Chondrocyte (in vitro differentiated cells): ENCODE results near the gene SLFN11. TPM values are rescaled to one million over a fixed set of nuclear protein-coding genes. Genes with fewer than 3 reads are reported as not detected.

Source experiments
- DNase-seq: peaks from one replicate; pipeline ENCODE4 v3.0.0; 2021; ENCODE audit warnings: mixed read lengths, low spot score
- H3K27ac Mint-ChIP-seq: one replicate; pipeline ENCODE4 v1.8.0; 2021; ENCODE audit warnings: mild to moderate bottlenecking, moderate library complexity, mixed read lengths; ENCODE audit not compliant: unreplicated experiment
- H3K27me3 Mint-ChIP-seq: 2 replicates; pipeline ENCODE4 v1.8.0; 2021; ENCODE audit warnings: low read depth, mixed read lengths
- H3K36me3 Mint-ChIP-seq: 2 replicates; pipeline ENCODE4 v1.8.0; 2021; ENCODE audit warnings: low read depth, mixed read lengths
- H3K4me1 Mint-ChIP-seq: 2 replicates; pipeline ENCODE4 v1.8.0; 2021; ENCODE audit warnings: low read depth, mild to moderate bottlenecking, mixed read lengths
- H3K4me3 Mint-ChIP-seq: one replicate; pipeline ENCODE4 v1.8.0; 2021; ENCODE audit warnings: mild to moderate bottlenecking, moderate library complexity, mixed read lengths; ENCODE audit not compliant: unreplicated experiment
- H3K9me3 Mint-ChIP-seq: 2 replicates; pipeline ENCODE4 v1.8.0; 2021; ENCODE audit warnings: low read depth, mixed read lengths
- total RNA-seq: library from RNA; stranded (reverse); gene quantifications from 3 replicates; pipeline ENCODE4 v1.2.1, GENCODE V29; 2021
- TF ChIP-seq, protein P1 (sequence below): fragments of 200-600 bp; sonication (generic); IDR thresholded peaks from 2 replicates; pipeline ENCODE4 v1.5.0; 2021; ENCODE audit warnings: antibody characterized with exemption, mild to moderate bottlenecking, moderate library complexity

SLFN11 gene
- total RNA-seq, 1 donor from 2014 or later = 18.2 TPM

DNA sequence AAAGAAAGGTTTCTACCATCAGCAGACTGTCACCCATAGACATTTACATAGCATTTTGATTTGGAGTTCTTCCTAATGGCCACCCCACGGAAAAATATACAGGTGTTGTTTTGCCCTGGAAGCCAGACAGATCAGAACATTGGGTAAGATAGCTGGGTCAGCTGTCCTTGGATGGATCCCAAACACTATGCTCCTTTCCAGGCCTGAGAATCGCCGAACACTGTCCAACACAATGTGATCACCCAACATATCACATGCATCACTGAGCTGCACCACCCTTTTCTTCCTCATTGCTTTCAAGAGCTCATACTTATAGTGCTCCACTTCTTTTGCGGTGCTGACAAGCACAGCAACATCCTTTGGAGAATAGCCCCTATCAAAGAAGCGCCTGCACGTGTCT, 21.1 kb downstream of the SLFN11 start:
- peaks cover 24% of the 10 kb centered on the region for H3K27me3 Mint-ChIP-seq
- DNase-seq = no peak
- H3K27ac Mint-ChIP-seq = no peak overlapping the region
- TF ChIP-seq, protein P1, sequence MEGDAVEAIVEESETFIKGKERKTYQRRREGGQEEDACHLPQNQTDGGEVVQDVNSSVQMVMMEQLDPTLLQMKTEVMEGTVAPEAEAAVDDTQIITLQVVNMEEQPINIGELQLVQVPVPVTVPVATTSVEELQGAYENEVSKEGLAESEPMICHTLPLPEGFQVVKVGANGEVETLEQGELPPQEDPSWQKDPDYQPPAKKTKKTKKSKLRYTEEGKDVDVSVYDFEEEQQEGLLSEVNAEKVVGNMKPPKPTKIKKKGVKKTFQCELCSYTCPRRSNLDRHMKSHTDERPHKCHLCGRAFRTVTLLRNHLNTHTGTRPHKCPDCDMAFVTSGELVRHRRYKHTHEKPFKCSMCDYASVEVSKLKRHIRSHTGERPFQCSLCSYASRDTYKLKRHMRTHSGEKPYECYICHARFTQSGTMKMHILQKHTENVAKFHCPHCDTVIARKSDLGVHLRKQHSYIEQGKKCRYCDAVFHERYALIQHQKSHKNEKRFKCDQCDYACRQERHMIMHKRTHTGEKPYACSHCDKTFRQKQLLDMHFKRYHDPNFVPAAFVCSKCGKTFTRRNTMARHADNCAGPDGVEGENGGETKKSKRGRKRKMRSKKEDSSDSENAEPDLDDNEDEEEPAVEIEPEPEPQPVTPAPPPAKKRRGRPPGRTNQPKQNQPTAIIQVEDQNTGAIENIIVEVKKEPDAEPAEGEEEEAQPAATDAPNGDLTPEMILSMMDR = no peak
- no peaks in the 10 kb centered on the region for H3K9me3 Mint-ChIP-seq
- H3K4me3 Mint-ChIP-seq = no peak overlapping the region
- peaks cover 14% of the 10 kb centered on the region for H3K36me3 Mint-ChIP-seq
- H3K4me1 Mint-ChIP-seq = no peaks in the 10 kb centered on the region

DNA sequence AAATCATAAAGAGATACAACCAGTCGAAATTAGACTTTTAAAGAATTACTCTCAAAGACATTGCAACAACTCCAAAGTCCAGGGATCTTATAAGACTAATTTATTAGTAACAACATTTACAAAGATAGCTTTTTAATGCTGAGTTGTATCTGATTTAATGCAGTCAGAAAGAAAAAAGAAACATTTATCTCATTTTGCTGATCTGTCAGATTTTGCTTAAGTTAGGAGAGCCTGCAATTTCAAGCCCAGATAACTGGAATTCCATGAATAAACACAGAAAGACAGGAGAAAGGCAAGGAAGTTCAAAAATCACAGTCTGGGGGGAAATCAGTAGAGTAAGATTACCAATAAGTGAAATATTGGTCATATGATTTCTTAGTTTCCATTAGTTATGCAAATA, 22.9 kb downstream of the SLFN11 start:
- Mint-ChIP-seq H3K36me3 (peaks cover 14% of the 10 kb centered on the region), H3K27ac (no peak overlapping the region)
- no peak for DNase-seq

DNA sequence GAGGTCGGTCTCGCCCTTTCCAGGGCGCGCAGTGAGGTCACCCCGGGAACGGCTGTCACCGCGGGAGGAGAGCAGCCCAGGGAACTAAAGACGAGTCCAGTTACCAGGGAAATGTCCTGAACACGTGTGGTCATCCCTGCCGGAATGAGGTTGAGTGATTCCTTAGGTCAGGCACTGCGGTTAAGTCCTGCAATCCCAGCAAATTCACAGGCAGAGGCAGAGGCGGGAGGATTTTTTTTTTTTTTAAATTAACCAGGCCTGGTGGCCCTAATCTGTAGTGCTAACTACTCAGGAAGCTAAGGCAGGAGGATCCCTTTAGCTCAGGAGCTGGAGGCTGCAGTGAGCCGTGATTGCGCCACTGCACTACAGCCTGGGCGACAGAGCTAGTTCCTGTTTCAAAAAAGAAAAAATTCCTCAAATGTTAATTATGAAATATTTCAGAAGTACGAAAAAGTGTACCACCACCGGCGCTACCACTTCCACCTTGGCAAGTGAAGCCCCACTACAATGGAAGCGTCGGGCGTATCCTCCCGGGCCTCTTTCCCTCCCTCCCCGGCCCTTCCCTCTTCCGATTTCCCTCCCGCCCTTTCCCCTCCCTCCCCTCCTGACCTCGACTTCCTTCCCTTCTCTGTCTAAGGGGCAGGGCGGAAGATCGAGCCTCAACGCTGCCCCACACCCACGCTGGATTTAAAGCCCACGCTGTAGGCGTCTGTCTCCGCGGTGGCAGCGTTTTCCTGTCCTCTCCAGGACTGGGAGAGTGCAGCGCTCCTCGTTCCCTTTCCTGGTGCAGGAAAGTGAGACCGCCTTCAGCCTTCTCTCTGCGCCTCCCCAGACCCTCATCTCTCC, 27.3 kb downstream of the SLFN11 start:
- Mint-ChIP-seq H3K9me3 (peaks cover 5% of the 10 kb centered on the region), H3K27me3 (peaks cover 36% of the 10 kb centered on the region), H3K4me1 (peaks cover 12% of the 10 kb centered on the region), H3K4me3 (peak overlapping the region; percentile 69), H3K27ac (no peak overlapping the region), H3K36me3 (peaks cover 9% of the 10 kb centered on the region)
- DNase-seq = no peak
- TF ChIP-seq, protein P1 = no peak

More for the DNA sequence above, 22.9 kb downstream of the SLFN11 start:
- no peaks in the 10 kb centered on the region for H3K9me3 Mint-ChIP-seq
- no peak overlapping the region for H3K4me3 Mint-ChIP-seq
- peaks cover 28% of the 10 kb centered on the region for H3K27me3 Mint-ChIP-seq
- TF ChIP-seq, protein P1 = no peak
- H3K4me1 Mint-ChIP-seq = peaks cover 11% of the 10 kb centered on the region

DNA sequence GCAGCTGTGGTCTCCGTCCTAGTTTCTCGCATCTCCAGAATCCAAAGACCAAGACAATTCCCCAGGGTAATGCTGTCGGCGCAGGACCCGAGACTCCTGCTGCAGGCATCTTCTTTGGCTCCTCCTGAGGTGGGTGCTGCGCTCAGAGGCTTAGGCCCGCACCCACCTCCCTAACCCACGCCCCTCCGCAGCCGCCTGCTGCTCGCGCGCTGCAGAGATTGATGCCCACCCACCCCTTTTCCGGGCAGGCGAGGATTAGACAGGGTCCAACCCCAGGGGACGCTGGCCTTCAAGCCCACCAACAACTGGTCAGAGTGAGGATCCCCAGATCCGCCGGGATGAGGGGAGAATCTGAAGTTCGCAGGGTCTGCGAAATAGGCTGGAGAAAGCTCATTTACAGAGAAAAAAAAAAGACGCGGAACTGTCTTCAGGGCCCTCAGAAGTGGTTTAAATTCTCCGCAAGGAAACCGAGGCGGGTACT, 27.9 kb downstream of the SLFN11 start:
- TF ChIP-seq, protein P1 = no peak
- H3K27me3 Mint-ChIP-seq = peaks cover 36% of the 10 kb centered on the region
- peaks cover 12% of the 10 kb centered on the region for H3K4me1 Mint-ChIP-seq
- H3K4me3 Mint-ChIP-seq = peak overlapping the region; percentile 69
- DNase-seq = no peak
- H3K27ac Mint-ChIP-seq = no peak overlapping the region
- peaks cover 6% of the 10 kb centered on the region for H3K9me3 Mint-ChIP-seq
- peaks cover 8% of the 10 kb centered on the region for H3K36me3 Mint-ChIP-seq

DNA sequence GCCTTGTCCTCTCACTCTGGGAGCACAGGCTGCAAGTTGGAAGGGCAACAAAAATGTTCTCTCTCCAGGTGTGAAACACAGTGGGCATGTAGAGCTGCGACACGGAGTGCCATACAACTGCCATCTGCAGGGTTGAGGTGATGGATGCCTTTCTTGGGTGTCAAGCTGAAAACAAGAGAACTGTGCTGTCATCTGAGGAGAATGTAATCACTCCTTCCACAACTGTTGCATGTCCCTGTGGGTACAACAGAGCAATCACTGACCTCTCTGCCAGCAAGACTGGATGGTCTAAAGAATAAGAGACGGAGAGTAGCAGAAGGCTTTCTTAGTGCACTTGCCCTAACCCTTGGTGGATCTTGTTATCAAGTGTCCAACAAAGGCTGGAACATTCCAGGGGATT, 29.2 kb downstream of the SLFN11 start:
- H3K4me1 Mint-ChIP-seq = peaks cover 12% of the 10 kb centered on the region
- H3K9me3 Mint-ChIP-seq = peaks cover 9% of the 10 kb centered on the region
- H3K27me3 Mint-ChIP-seq = peaks cover 35% of the 10 kb centered on the region
- no peak overlapping the region for H3K4me3 Mint-ChIP-seq
- TF ChIP-seq, protein P1 = no peak
- H3K27ac Mint-ChIP-seq = no peak overlapping the region
- no peak for DNase-seq
- peaks cover 8% of the 10 kb centered on the region for H3K36me3 Mint-ChIP-seq
